Smooth muscle cell (in vitro differentiated cells): ENCODE data around the gene MDM4. TPM values are rescaled to one million over a fixed set of nuclear protein-coding genes. Genes with fewer than 3 reads are reported as not detected.
A peak's percentile ranks its signal among the peaks of the same experiment; 100 is the strongest.

Experiments used
- DNase-seq: peaks from one replicate; lab custom pipeline; 2025; ENCODE audit not compliant: unreplicated experiment; lab: John Stamatoyannopoulos, UW
- H2AFZ ChIP-seq: fragments of 200-600 bp; sonication (generic); 2 replicates; pipeline ENCODE4 v1.6.0; 2016; ENCODE audit warnings: antibody characterized with exemption, low read depth, mild to moderate bottlenecking
- H3F3A ChIP-seq: fragments of 200-600 bp; sonication (generic); 2 replicates; pipeline ENCODE4 v1.6.0; 2017; ENCODE audit warnings: antibody characterized with exemption, low read depth
- H3K27ac ChIP-seq: fragments of 200-600 bp; sonication (generic); 2 replicates; pipeline ENCODE4 v1.5.1; 2016; ENCODE audit warnings: low read depth, mild to moderate bottlenecking
- H3K27me3 ChIP-seq: fragments of 200-600 bp; sonication (generic); 2 replicates; pipeline ENCODE4 v1.6.1; 2016; ENCODE audit warnings: low read depth, mild to moderate bottlenecking
- H3K36me3 ChIP-seq: fragments of 200-600 bp; sonication (generic); 2 replicates; pipeline ENCODE4 v1.5.1; 2016; ENCODE audit warnings: low read depth
- H3K4me1 ChIP-seq: fragments of 200-600 bp; sonication (generic); 2 replicates; pipeline ENCODE4 v1.5.1; 2016; ENCODE audit warnings: low read depth
- H3K4me2 ChIP-seq: fragments of 200-600 bp; sonication (generic); 2 replicates; pipeline ENCODE4 v1.6.0; 2016; ENCODE audit warnings: mild to moderate bottlenecking
- H3K4me3 ChIP-seq: fragments of 200-600 bp; sonication (generic); 2 replicates; pipeline ENCODE4 v1.5.1; 2016; ENCODE audit warnings: mild to moderate bottlenecking
- H3K79me2 ChIP-seq: fragments of 200-600 bp; sonication (generic); 2 replicates; pipeline ENCODE4 v1.6.0; 2016; ENCODE audit warnings: low read depth, mild to moderate bottlenecking
- H3K9ac ChIP-seq: fragments of 200-600 bp; sonication (generic); 2 replicates; pipeline ENCODE4 v1.6.0; 2016; ENCODE audit warnings: low read depth
- H3K9me3 ChIP-seq: fragments of 200-600 bp; sonication (generic); replicated peaks from 2 replicates; pipeline ENCODE4 v1.5.1; 2016; ENCODE audit warnings: low read depth
- H4K20me1 ChIP-seq: fragments of 200-600 bp; sonication (generic); 2 replicates; pipeline ENCODE4 v1.6.0; 2016; ENCODE audit warnings: low read depth
- CTCF ChIP-seq: fragments of 200-600 bp; sonication (generic); IDR thresholded peaks from 2 replicates; pipeline ENCODE4 v1.5.1; 2017; ENCODE audit warnings: borderline replicate concordance, mild to moderate bottlenecking, antibody characterized with exemption; ENCODE audit not compliant: insufficient read depth, poor library complexity, severe bottlenecking
- WGBS: methylation state at CpG from one replicate; pipeline ENCODE4 v1.1.7; 2016; ENCODE audit warnings: low lambda C conversion rate; 5-methylcytosine and 5-hydroxymethylcytosine counted together
- polyA plus RNA-seq: library from polyadenylated mRNA; unstranded; fragments of >200 nt; fragmentation: Nextera tagmentation; extraction: Ambion mirVana; gene quantifications from 2 replicates; pipeline ENCODE4 v1.2.1, GENCODE V29; 2016
- total RNA-seq: library from RNA; depleted of rRNA; stranded (reverse); fragments of >200 nt; gene quantifications from 2 replicates; pipeline ENCODE4 v1.2.3, GENCODE V29; 2014

MDM4 gene
- total and polyA plus RNA-seq, 2 experiments from 2014 or later: 10.8 to 31.7 TPM

DNA sequence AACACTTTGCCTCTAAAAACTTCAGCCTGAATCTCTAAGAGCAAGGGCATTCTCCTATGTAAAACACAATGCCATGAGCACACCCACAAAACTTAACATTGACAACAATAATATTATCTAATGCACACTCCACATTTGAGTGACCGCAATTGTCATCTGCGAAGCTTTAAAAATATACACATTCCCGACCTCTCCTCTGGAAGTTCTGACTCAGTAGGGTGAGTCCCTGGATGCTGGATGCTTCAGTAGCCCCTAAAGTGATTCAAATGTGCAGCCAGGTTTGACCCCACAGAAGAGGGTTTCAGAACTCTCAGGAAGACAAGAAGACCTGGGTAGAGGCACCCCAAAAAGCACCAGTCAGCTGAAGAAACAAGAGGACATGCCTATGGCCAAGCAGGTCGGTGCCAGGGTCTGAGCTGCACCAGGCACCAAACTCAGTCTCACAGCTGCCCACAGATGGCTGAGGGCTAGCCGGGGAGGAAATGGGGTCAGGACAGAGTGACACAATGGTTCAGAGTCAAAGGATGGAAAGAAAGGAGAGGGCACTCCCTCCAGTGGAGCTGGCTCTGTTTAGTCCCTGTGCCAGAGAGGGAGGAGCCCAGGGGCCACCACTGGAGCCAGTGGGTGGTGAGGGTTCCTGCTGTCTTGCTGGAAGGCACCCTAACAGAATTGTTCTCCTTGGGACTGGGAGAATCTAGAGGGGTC is 39.0 kb upstream of the MDM4 start:
- Histone ChIP-seq H3K9ac (no peak overlapping the region), H3K9me3 (no peaks in the 10 kb centered on the region), H3K4me3 (no peak overlapping the region), H4K20me1 (peaks cover 18% of the 10 kb centered on the region), H3K36me3 (no peaks in the 10 kb centered on the region), H3K4me2 (no peak overlapping the region), H3K27me3 (no peaks in the 10 kb centered on the region), H3K27ac (no peak overlapping the region), H3K4me1 (peaks cover 15% of the 10 kb centered on the region), H3K79me2 (peaks cover 5% of the 10 kb centered on the region), H2AFZ (no peak overlapping the region), H3F3A (peaks cover 6% of the 10 kb centered on the region)
- DNase-seq: no peak
- WGBS: 82% methylated on average over 5 of the region's 5 CpGs
- TF ChIP-seq CTCF: no peak

DNA sequence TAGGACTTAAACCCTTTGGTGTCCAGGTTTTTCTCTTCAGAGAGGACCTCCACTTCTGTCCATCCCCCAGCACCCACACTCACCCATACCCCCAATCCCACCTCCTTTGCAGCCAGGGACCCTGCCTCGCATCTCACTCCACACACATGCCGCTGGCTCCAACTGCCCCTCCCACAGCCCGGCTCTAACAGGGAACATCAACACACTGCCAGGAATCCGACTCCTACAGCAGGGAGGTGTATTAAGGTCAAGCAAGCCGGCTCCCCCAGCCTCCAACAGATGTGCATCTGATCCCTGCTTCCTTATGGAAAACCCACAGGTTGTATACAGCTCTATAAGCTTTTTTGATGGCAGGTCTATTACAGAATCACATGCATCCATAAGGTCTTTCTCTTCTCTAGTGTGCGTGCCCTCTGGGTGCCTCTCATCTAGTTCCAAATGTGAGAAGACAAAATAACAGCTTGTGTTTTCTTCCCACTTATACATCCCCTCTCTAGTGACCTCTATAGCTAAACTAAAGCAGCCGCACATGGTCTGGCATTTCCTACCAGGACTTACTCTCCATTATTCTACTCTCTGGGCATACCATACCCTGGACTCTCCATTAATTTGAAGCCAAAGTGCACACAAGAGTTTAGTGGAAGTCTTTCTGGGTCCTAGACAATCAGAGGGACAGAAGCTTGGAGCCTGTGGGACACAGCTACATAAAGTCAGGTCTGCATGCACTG is 37.9 kb upstream of the MDM4 start:
- H3K4me2 ChIP-seq: no peak overlapping the region
- peaks cover 15% of the 10 kb centered on the region for H3K4me1 ChIP-seq
- 88% methylated on average over 7 of the region's 7 CpGs for WGBS
- no peak for TF ChIP-seq CTCF
- no peak for DNase-seq
- no peaks in the 10 kb centered on the region for H3K36me3 ChIP-seq
- H3K9ac ChIP-seq: no peak overlapping the region
- H2AFZ ChIP-seq: no peak overlapping the region
- no peaks in the 10 kb centered on the region for H3K9me3 ChIP-seq
- no peaks in the 10 kb centered on the region for H3K27me3 ChIP-seq
- H3K4me3 ChIP-seq: no peak overlapping the region
- H3K79me2 ChIP-seq: peaks cover 7% of the 10 kb centered on the region
- H3K27ac ChIP-seq: no peak overlapping the region
- peaks cover 4% of the 10 kb centered on the region for H3F3A ChIP-seq
- peaks cover 18% of the 10 kb centered on the region for H4K20me1 ChIP-seq

GRCh38 chr1:204478921-204479320 is 37.3 kb upstream of the MDM4 start:
- 97% methylated on average over 2 of the region's 2 CpGs for WGBS
- no peaks in the 10 kb centered on the region for H3K36me3 ChIP-seq
- H3K4me1 ChIP-seq: peaks cover 11% of the 10 kb centered on the region

More at GRCh38 chr1:204478921-204479320, 37.3 kb upstream of the MDM4 start:
- Histone ChIP-seq H3F3A (no peaks in the 10 kb centered on the region), H3K27ac (peak overlapping the region; percentile 3), H3K27me3 (no peaks in the 10 kb centered on the region), H3K9ac (no peak overlapping the region), H3K4me3 (no peak overlapping the region), H4K20me1 (peaks cover 18% of the 10 kb centered on the region), H2AFZ (no peak overlapping the region), H3K9me3 (no peaks in the 10 kb centered on the region), H3K79me2 (peaks cover 7% of the 10 kb centered on the region), H3K4me2 (no peak overlapping the region)
- TF ChIP-seq CTCF: no peak
- no peak for DNase-seq
